Spleen (tissue), 11 donors: ENCODE results near the gene AIG1. TPM values are rescaled to one million over a fixed set of nuclear protein-coding genes. Genes with fewer than 3 reads are reported as not detected.

Experiments used
- DNase-seq: peaks from one replicate; pipeline ENCODE4 v3.0.0-alpha.2; 2020
- H3K27ac ChIP-seq, 8 donors: fragments of 200-600 bp; sonication (generic) in 7 of 8; 1 replicate in 4 of 8; 2 replicates in 4 of 8; pipeline versions ENCODE4 v1.5.0 to v1.8.0; 2016 to 2021; ENCODE audit warnings: inconsistent platforms in 4 of 8, mild to moderate bottlenecking in 4 of 8, moderate library complexity in 1 of 8
- H3K27me3 ChIP-seq, 7 donors: fragments of 200-600 bp; sonication (generic) in 6 of 7; replicated peaks in 1 of 7; 1 replicate in 4 of 7; 2 replicates in 3 of 7; pipeline versions ENCODE4 v1.5.0 to v1.8.0; 2016 to 2021; ENCODE audit warnings: inconsistent platforms in 3 of 7, mild to moderate bottlenecking in 1 of 7
- H3K36me3 ChIP-seq, 6 donors: fragments of 200-600 bp; sonication (generic) in 5 of 6; 1 replicate in 4 of 6; 2 replicates in 2 of 6; pipeline versions ENCODE4 v1.5.0 to v1.8.0; 2016 to 2021; ENCODE audit warnings: inconsistent platforms in 2 of 6
- H3K4me1 ChIP-seq, 6 donors: fragments of 200-600 bp; sonication (generic) in 5 of 6; 1 replicate in 3 of 6; 2 replicates in 3 of 6; pipeline versions ENCODE4 v1.5.0 to v1.8.0; 2016 to 2021; ENCODE audit warnings: inconsistent platforms in 3 of 6
- H3K4me3 ChIP-seq, 8 donors: fragments of 200-600 bp; sonication (generic) in 7 of 8; 1 replicate in 4 of 8; 2 replicates in 4 of 8; pipeline versions ENCODE4 v1.5.0 to v1.8.0; 2016 to 2021; ENCODE audit warnings: inconsistent platforms in 4 of 8, mild to moderate bottlenecking in 4 of 8, moderate library complexity in 2 of 8
- H3K9me3 ChIP-seq, 8 donors: fragments of 200-600 bp; sonication (generic) in 7 of 8; 1 replicate in 4 of 8; 2 replicates in 4 of 8; pipeline versions ENCODE4 v1.5.0 to v1.8.0; 2016 to 2021; ENCODE audit warnings: inconsistent platforms in 4 of 8
- CTCF ChIP-seq, 11 experiments: fragments of 200-600 bp in 7 of 11; fragments of 450-650 bp in 4 of 11; sonication (generic) in 4 of 11; IDR thresholded peaks in 8 of 11; conservative IDR thresholded peaks in 3 of 11; 1 replicate in 7 of 11; 2 replicates in 4 of 11; pipeline versions ENCODE4 v1.4.0 to v1.8.0; 2016 to 2021; ENCODE audit warnings: antibody characterized with exemption in 11 of 11, inconsistent platforms in 4 of 11, mild to moderate bottlenecking in 1 of 11
- POLR2A ChIP-seq, 3 donors: fragments of 450-650 bp; IDR thresholded peaks; one replicate each; pipeline ENCODE4 v1.5.1; 2017; ENCODE audit warnings: antibody characterized with exemption in 3 of 3, mild to moderate bottlenecking in 1 of 3
- POLR2AphosphoS5 ChIP-seq, 3 donors: sonication (generic); formaldehyde crosslinking; IDR thresholded peaks; one replicate each; pipeline ENCODE4 v1.5.1; 2017; ENCODE audit warnings: antibody characterized with exemption in 3 of 3
- WGBS, 5 donors: extraction: QIAGEN DNeasy Blood & Tissue Kit in 3 of 5; methylation state at CpG; one replicate each; pipeline versions ENCODE4 v1.1.5 to v1.1.7; 2013 to 2018; 5-methylcytosine and 5-hydroxymethylcytosine counted together
- intact Hi-C: fragments of 100-400 bp; cut with DNase I; formaldehyde crosslinking; loops from one replicate; pipeline ENCODE4 v1.15.0; 2023; ENCODE audit warnings: low total_unique reads
- polyA plus RNA-seq, 3 donors: library from polyadenylated mRNA; stranded (reverse); fragments of 200-250 nt; gene quantifications; one replicate each; pipeline ENCODE4 v1.2.1, GENCODE V29; 2013
- total RNA-seq, 7 donors: library from RNA; depleted of rRNA in 3 of 7; stranded (reverse); fragments of >200 nt in 3 of 7; fragmentation: NEBNext Ultra II Directional in 4 of 7; extraction: Animal tissue kit (Norgen Biotek cat#: 25700) in 4 of 7; gene quantifications; one replicate each; pipeline versions ENCODE4 v1.1.0 to v1.2.1, GENCODE V29; 2016 to 2021
- donor health status: healthy with polysubstance abuse.
- donor health status: DM: no; HTN: no; CAD: no; lungs with moderate emphysema.
- donor health status: DM: no; HTN: no; CAD: no.
- donor health status: Bipolar disorder and iron deficiency.
- donor health status: healthy.
- donor health status: DM: no; HTN: no; CAD: no.
- donor health status: DM: yes; HTN: yes; CAD: no.

Gene AIG1
- total and polyA plus RNA-seq, 10 donors, result 14.3 to 38.0 (median 27.9) TPM

GRCh38 chr6:143119260-143119659 is 58.6 kb downstream of the AIG1 start:
- WGBS, 5 donors, result 94 to 98% (median 98%) methylated on average over 2 of the region's 2 CpGs
- intact Hi-C loops, result no loop called here
- no peak overlapping the region for H3K27ac ChIP-seq
- H3K27me3 ChIP-seq, result no peaks in the 10 kb centered on the region
- no peak for DNase-seq
- no peak overlapping the region for H3K4me3 ChIP-seq
- peaks cover 0 to 17% (median 13%) of the 10 kb centered on the region in 8 donors for H3K9me3 ChIP-seq
- peaks cover 0 to 7% (median 0%) of the 10 kb centered on the region in 6 donors for H3K36me3 ChIP-seq
- H3K4me1 ChIP-seq, result no peaks in the 10 kb centered on the region
- TF ChIP-seq POLR2AphosphoS5 (IDR thresholded peaks at IDR 0.05), result no peak
- TF ChIP-seq POLR2A (IDR thresholded peaks at IDR 0.05), result no peak
- no peak for TF ChIP-seq CTCF (IDR thresholded peaks at IDR 0.05 in 8 of 11, conservative IDR thresholded peaks at IDR 0.05 in 3 of 11)

GRCh38 chr6:143123081-143123480 is 62.4 kb downstream of the AIG1 start:
- intact Hi-C loops, result no loop called here
- 96 to 100% (median 97%) methylated on average over 1 of the region's 1 CpG for WGBS, 5 donors

GRCh38 chr6:143123941-143124340 is 63.3 kb downstream of the AIG1 start:
- intact Hi-C loops, result no loop called here
- TF ChIP-seq CTCF (IDR thresholded peaks at IDR 0.05 in 8 of 11, conservative IDR thresholded peaks at IDR 0.05 in 3 of 11) (no peak), POLR2AphosphoS5 (IDR thresholded peaks at IDR 0.05) (no peak), POLR2A (IDR thresholded peaks at IDR 0.05) (no peak)
- peaks cover 0 to 23% (median 0%) of the 10 kb centered on the region in 6 donors for H3K36me3 ChIP-seq
- no peaks in the 10 kb centered on the region for H3K27me3 ChIP-seq
- DNase-seq, result no peak
- H3K9me3 ChIP-seq, result peaks cover 0 to 17% (median 13%) of the 10 kb centered on the region in 8 donors
- H3K4me1 ChIP-seq, result no peaks in the 10 kb centered on the region
- no peak overlapping the region for H3K4me3 ChIP-seq
- WGBS, 5 donors, result 94 to 100% (median 96%) methylated on average over 2 of the region's 2 CpGs
- H3K27ac ChIP-seq, result no peak overlapping the region

More at GRCh38 chr6:143123081-143123480, 62.4 kb downstream of the AIG1 start:
- Histone ChIP-seq H3K36me3 (peaks cover 0 to 14% (median 0%) of the 10 kb centered on the region in 6 donors), H3K4me1 (no peaks in the 10 kb centered on the region), H3K9me3 (peaks cover 0 to 17% (median 13%) of the 10 kb centered on the region in 8 donors), H3K27ac (no peak overlapping the region), H3K27me3 (no peaks in the 10 kb centered on the region), H3K4me3 (no peak overlapping the region)
- TF ChIP-seq CTCF (IDR thresholded peaks at IDR 0.05 in 8 of 11, conservative IDR thresholded peaks at IDR 0.05 in 3 of 11) (no peak), POLR2A (IDR thresholded peaks at IDR 0.05) (no peak), POLR2AphosphoS5 (IDR thresholded peaks at IDR 0.05) (no peak)
- DNase-seq, result no peak

GRCh38 chr6:143125455-143125854 is 64.8 kb downstream of the AIG1 start:
- Histone ChIP-seq H3K27me3 (no peaks in the 10 kb centered on the region), H3K4me1 (no peaks in the 10 kb centered on the region), H3K9me3 (peaks cover 0 to 22% (median 14%) of the 10 kb centered on the region in 8 donors), H3K36me3 (peaks cover 0 to 27% (median 0%) of the 10 kb centered on the region in 6 donors), H3K27ac (no peak overlapping the region), H3K4me3 (no peak overlapping the region)
- no peak for DNase-seq
- TF ChIP-seq POLR2A (IDR thresholded peaks at IDR 0.05), result no peak
- TF ChIP-seq CTCF (IDR thresholded peaks at IDR 0.05 in 8 of 11, conservative IDR thresholded peaks at IDR 0.05 in 3 of 11), result no peak
- WGBS, 5 donors, result 69 to 91% (median 82%) methylated on average over 3 of the region's 3 CpGs
- intact Hi-C loops, result no loop called here
